AG09309 (cell line): ENCODE results near the gene FOXA1.
"Not testable (repeated sequence)": the region's sequence is repeated elsewhere in the genome, so short reads cannot be mapped to it uniquely, and the experiment has no call there.

Experiments used
- DNase-seq: peaks from one replicate; pipeline ENCODE4 v3.0.0-alpha.2; 2010; ENCODE audit warnings: low read depth
- H3K4me3 ChIP-seq: 2 replicates; pipeline ENCODE4 v1.5.1; 2011; ENCODE audit warnings: mild to moderate bottlenecking, low read depth, low read length, moderate library complexity; ENCODE audit not compliant: control insufficient read depth
- TF ChIP-seq, protein P1 (sequence below): IDR thresholded peaks from 2 replicates; pipeline ENCODE4 v1.5.1; 2011; ENCODE audit warnings: mild to moderate bottlenecking, low read depth, low read length, inconsistent platforms; ENCODE audit not compliant: insufficient read depth, control insufficient read depth; ENCODE audit errors: missing control alignments

Gene FOXA1

DNA sequence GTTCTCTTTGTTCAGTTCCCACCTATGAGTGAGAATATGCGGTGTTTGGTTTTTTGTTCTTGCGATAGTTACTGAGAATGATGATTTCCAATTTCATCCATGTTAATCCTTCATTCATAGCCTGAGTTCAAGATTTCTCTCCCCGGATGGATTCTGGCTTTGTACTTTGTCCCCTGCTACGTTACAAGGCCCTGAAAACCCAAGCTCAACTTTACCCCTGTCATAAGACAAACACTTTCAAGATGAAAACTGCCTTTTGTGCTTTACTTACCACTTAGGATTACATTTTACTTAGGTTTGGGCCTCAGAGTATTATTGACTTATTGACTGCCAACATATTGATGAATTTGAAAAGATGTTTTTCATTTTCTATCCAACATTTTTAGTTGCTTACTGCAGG, 36.3 kb downstream of the FOXA1 start:
- TF ChIP-seq, protein P1, sequence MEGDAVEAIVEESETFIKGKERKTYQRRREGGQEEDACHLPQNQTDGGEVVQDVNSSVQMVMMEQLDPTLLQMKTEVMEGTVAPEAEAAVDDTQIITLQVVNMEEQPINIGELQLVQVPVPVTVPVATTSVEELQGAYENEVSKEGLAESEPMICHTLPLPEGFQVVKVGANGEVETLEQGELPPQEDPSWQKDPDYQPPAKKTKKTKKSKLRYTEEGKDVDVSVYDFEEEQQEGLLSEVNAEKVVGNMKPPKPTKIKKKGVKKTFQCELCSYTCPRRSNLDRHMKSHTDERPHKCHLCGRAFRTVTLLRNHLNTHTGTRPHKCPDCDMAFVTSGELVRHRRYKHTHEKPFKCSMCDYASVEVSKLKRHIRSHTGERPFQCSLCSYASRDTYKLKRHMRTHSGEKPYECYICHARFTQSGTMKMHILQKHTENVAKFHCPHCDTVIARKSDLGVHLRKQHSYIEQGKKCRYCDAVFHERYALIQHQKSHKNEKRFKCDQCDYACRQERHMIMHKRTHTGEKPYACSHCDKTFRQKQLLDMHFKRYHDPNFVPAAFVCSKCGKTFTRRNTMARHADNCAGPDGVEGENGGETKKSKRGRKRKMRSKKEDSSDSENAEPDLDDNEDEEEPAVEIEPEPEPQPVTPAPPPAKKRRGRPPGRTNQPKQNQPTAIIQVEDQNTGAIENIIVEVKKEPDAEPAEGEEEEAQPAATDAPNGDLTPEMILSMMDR, result no peak
- DNase-seq, result no peak
- no peak overlapping the region for H3K4me3 ChIP-seq

DNA sequence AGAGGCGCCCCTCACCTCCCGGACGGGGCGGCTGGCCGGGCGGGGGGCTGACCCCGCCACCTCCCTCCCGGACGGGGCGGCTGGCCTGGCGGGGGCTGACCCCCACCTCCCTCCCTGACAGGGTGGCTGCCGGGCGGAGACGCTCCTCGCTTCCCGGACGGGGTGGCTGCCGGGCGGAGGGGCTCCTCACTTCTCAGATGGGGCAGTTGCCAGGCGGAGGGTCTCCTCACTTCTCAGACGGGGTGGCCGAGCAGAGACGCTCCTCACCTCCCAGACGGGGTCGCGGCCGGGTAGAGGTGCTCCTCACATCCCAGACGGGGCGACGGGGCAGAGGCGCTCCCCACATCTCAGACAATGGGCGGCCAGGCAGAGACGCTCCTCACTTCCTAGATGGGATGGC, 39.5 kb downstream of the FOXA1 start:
- DNase-seq, H3K4me3 ChIP-seq: not testable (repeated sequence)

DNA sequence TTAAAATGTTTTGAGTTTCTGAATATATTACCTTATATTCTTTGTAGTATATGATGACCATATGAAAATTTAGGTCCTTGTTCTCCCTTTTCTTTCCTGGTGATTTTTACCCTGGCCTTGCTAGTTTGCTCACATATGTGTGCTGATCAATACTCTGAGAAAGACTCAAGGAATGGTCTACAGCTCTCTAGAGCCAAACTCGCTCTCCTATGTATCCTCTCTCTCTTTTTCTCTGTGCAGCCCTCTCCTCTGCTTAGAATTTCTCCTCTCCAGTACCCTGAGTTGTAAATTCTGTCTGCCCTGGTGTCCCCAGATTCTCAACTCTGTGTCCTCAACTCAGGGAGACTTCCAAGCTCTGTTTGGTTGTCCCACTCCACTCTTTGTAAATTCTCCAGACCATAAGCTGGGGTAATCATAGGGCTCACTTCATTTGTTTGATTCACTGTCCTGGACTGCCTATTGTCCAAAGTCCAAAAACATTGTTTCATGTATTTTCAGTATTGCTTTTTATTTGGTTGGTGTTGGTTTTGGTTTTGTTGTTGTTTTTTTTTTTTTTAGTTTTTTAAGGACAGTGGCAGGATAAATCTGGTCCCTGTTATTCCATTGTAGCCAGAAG, 41.0 kb downstream of the FOXA1 start:
- no peak overlapping the region for H3K4me3 ChIP-seq
- no peak for DNase-seq
- TF ChIP-seq, protein P1, result no peak

DNA sequence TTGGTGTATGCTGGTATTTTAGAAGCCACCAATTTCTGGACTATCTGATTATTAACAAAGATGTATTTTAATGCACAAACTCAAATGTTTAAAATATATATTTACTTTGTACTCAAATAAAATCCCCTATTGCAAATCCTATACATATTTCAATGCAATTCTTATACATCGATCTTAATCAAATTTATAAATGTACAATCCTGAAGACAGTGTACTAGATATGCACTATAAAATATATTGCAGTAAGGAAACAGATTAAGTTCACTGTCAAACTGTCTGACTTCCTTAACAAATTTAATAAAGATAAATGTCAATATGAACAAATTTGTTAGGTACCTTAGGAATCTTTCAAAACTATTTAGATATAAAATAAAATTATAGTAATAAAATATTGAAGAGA, 43.9 kb downstream of the FOXA1 start:
- TF ChIP-seq, protein P1, result no peak
- no peak overlapping the region for H3K4me3 ChIP-seq
- DNase-seq, result no peak

DNA sequence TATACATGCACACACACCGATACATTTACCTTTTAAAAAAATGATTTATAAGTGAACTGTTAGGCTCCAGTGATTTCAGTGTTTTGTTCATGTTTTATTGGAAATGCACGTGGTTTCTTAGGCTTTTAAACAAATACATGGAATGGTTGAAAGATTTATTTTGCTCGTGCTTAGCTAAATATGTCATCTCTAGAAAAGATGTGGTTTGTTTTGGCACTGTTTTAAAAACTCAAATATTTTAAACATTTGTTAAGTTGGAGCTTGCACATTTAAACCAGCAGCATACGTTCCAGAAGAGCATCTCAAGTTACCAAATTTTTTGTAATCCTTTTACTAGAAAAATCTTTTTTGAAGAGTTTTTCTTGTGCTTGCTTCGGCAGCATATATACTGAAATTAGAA, 44.5 kb downstream of the FOXA1 start:
- no peak overlapping the region for H3K4me3 ChIP-seq
- TF ChIP-seq, protein P1, result no peak
- DNase-seq, result peak; percentile 35

DNA sequence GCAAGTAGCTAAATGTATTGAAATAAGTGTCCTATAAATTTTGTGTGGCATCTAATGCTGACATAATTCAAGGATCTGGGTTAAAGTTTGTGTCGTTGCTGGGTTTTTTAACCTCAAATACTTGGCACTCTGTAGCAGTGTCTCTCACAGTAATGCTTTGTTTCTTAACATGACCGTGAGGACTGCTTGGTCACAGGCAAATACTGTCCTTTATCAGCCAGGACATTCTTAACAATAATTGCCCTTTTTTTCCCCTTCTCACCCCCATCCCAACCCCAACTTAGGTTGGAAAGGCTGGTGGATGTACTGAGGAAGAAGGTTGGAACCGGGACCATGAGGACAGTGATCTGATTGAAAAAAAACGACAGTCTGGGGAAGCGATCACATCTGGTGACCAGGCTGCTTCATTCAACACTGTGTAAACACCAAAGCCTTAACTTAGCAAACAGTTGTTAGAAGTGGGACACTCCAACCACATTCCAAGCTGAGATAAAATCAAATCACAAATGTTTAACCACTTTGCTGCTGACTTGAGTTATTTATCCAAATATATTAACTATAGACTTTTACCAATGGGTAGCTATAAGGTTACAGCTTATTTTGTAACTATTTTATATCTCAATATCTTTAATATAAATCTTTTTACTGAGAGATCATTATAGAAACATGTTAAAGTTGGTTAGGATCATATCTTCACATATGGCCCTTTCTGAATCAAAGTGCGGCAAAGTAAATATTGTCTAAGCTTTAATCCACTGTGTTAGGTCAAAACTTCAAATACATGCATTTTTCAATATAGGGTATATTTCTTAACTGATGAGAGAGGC, 48.2 kb downstream of the FOXA1 start:
- no peak for DNase-seq
- no peak overlapping the region for H3K4me3 ChIP-seq
- TF ChIP-seq, protein P1, result no peak

DNA sequence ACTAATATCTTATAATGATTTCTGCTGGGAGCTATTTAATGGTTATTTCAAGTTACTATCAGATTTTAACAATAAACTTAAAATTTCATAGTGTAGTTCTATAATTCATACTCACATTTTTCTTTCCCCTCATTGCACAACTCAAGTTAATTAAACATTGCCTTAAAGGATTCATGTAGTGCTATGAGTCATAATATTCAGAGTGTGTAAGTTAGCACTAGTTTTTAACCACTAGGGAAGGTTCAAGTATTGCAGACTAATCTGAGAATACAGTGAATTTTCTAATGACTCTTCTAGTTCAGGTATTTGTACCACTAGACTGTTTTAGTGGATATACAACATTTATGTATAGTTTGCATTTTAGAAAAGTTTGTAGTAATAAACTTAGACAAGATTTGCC, 49.9 kb downstream of the FOXA1 start:
- TF ChIP-seq, protein P1, result no peak
- no peak for DNase-seq
- no peak overlapping the region for H3K4me3 ChIP-seq
